GM18861 (cell line): Measurements from ENCODE around the gene RPL15.
"Not testable (repeated sequence)": the region's sequence is repeated elsewhere in the genome, so short reads cannot be mapped to it uniquely, and the experiment has no call there.

Experiments used
- ATAC-seq: cut with Tn5 transposase; IDR thresholded peaks from one replicate; pipeline ENCODE4 v1.9.1; 2021; ENCODE audit not compliant: unreplicated experiment

The RPL15 gene

GRCh38 chr3:23889386-23889785, 27.5 kb upstream of the RPL15 start:
- no peak for ATAC-seq

DNA sequence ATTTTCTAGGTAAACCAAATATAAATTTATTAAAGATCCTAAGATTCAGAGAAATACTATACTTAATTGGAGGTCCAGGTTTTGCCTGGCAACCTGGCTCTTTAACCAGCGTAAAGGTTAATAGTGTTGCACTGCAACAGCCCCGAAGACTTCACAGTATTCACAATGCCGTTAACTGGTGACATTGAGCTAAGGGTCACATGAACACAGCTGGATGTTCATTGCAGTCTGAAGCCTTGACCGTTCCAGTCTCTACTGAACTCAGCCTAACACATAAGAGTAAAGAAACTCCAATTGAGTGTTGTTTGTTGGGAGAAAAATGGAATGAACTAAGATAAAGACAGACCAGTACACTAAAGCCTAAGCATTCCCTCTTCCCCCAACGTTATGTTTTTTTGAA, 27.0 kb upstream of the RPL15 start:
- ATAC-seq: no peak

DNA sequence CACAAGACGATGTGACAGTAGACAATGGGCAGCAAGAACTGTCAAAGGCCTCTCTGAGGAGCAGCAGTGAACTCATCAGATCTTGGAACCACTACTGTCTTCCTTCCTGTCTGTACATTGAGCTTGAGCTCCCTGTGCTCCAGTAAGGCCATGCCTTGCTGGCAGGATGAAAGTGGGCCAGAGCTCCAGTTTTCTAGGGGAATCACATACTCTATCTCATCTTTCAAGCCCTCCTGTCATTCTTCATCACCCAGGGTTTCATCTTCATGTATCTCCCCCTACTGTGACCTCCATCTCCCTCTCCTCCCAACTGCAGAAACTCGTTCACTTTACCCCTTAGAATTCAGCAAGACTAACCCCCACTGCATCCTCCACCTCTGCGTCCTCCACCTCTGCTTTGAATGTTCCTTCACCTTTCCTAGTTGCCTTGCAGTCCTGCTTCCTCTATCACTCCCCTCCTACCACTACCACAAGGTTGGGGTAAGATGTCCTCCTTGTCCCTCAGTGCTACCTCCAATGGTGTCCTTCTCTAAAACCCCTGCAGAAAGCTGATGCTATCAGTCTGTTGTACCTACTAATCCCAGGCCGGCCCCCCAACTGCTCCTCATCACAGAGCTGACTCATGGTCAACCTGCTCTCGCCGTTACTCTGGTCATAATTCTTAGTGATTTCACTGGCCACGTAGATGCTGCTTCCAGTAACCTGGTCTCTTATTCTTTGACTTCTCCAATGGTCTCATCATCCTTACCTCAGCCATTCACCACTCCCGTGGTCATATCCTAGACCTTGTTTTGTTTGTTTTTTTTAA, 22.5 kb upstream of the RPL15 start:
- ATAC-seq: no peak

GRCh38 chr3:23895181-23895580, 21.8 kb upstream of the RPL15 start:
- ATAC-seq: no peak

DNA sequence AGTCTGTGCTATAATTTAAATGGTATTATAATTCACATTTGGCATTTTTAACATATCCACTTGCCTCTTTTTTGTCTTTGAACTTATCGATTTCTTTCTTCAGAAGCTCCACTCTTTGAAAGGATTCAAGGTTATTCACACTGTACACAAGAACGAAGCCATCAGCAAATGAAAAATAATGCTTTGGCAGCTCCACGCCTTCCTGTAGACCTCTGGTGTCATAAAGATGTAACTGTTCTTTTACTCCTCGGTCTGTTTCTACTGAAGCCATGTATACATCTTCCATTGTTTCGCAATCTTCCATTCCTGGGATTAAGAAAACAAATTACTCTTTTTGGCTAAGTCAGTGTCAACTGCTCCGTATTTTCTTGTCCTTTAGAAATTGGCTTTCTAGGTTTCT, 16.2 kb upstream of the RPL15 start:
- no peak for ATAC-seq

GRCh38 chr3:23904545-23904944, 12.4 kb upstream of the RPL15 start:
- ATAC-seq: no peak

GRCh38 chr3:23909341-23909740, 7.6 kb upstream of the RPL15 start:
- ATAC-seq: no peak

GRCh38 chr3:23911397-23911796, 5.5 kb upstream of the RPL15 start:
- no peak for ATAC-seq

DNA sequence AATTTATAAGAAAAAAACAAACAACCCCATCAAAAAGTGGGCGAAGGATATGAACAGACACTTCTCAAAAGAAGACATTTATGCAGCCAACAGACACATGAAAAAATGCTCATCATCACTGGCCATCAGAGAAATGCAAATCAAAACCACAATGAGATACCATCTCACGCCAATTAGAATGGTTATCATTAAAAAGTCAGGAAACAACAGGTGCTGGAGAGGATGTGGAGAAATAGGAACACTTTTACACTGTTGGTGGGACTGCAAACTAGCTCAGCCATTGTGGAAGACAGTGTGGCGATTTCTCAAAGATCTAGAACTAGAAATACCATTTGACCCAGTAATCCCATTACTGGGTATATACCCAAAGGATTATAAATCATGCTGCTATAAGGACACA, 4.6 kb upstream of the RPL15 start:
- not testable (repeated sequence) for ATAC-seq

DNA sequence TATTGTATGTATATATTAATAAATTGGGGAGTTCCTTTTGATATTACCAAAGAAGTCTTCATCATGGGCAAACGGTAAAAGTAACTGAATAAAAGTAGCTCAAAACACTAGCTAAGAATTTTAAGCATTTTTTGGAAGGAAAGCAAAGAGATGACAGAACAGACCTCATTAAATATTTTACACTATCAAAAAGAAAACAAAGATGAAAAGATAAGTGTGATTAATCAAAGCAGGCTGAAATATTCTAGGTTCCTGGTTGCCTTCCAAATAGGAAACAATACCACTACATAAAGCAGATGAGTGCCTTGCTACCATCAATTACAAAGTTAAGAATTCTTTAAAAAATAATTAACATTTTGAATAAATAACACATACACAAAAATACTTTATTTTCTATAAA, 3.8 kb upstream of the RPL15 start:
- ATAC-seq: no peak

DNA sequence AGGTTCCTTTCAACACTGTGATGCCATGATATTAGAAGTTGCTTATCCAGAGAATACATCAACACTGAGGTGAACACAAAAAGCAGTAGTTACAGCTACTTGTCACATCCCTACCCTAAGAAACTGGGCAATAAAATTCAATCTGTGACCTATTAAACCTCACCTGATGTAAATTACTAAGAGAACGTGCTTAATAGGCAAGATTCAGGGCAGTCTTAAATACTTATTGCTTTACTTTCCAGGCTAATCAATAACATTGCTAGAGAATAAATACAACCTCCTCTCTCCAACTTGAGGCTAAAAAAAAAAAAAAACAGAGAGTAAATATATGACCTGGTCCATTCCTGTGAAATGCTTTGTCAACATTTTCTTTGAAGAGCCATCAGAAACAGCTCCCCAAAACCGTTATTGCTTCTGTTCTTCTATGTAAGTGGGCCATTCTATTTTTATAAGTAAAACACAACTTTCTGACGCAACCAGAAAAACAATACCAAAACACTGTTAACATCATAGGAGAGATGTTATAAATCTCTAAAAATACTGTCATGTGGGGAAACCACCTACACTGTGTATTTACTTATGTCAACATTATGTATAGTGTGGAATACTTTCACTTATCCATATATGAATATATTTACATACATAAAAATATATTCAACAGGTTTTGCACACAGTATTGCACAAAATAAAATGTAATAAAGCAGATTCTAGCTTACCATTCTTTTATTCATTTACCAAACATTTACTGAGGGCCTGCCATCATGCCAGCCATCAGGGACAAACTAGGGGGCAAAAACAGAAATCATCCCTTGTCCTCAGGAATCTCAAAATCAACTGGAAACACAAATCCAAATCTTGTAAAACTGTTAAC, 2.8 kb upstream of the RPL15 start:
- no peak for ATAC-seq

DNA sequence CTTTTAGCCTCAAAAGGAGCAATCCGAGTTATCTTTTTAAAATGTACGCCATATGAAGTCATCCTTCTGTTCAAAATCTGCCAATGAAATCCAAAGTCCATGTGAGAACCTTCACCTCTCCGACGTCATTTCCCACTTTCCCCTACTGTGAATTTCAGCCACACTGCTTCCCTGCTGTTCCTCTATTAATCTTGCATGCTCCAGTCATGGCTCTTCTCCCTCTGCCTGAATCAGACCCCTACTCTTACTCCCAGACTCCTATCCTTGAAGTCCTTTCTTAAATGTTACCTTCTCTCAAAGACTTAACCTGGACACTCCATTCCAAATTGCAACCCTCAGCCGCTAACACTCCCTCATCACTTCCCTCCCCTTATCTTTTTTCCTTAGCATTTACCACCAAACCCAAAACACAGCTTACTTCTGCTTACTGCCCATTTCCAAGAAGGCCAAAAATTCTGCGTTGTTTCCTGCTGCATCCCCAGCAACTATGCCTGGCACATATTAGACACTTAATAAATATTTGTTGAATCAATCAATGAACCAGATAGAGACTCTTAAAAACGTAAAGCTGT, 1.3 kb upstream of the RPL15 start:
- no peak for ATAC-seq

- ATAC-seq: peak; percentile 38
Observed at GRCh38 chr3:23916152-23916885, 613 bp upstream of the RPL15 start.

DNA sequence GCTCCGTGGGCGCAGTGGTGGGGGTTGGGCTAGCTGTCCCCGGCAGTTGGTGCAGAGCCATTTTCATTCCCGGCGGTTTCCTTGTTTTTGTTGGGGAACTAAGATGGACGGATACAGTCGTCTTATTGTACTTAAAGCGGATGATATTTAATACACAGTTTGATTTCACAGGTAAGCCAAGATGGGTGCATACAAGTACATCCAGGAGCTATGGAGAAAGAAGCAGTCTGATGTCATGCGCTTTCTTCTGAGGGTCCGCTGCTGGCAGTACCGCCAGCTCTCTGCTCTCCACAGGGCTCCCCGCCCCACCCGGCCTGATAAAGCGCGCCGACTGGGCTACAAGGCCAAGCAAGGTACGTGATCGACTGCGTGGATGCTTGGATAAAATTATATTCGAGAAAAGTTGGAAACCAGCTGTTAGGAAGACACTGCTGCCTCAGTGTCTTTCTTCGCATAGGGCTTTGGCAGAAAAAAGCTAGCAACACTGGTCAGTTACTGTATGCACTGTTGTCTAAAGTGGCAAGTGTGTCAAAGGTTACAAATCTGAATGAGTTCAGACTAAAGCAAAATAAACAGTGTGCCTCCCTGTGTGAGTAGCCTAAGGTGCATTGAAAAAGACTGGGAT, 859 bp downstream of the RPL15 start:
- ATAC-seq: not testable (repeated sequence)

- not testable (repeated sequence) for ATAC-seq
Observed at GRCh38 chr3:23918331-23918730, 1.4 kb downstream of the RPL15 start.

- no peak for ATAC-seq
Observed at GRCh38 chr3:23919628-23920027, 2.7 kb downstream of the RPL15 start.

- ATAC-seq: no peak
Observed at GRCh38 chr3:23920151-23920655, 3.3 kb downstream of the RPL15 start.

DNA sequence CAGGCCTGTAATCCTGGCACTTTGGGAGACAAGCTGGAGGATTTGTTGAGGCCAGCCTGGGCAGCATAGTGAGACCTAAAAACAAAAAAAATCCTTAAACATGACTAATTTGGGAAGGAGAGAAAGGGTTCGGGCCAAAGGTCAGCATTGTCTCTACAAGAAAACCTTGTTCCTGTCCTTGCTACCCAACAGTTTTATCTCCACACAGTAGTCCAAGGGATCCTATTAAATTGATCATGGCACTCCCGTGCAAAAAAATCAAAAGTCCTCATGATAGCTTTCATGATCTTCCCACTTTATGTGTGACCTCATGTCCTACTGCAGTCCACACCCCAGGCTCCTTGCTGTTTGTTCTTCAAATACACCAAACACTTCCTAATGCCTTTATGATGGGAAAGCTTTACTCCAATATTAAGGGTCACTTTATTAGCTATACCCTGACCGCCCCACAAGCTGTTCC, 4.2 kb downstream of the RPL15 start:
- ATAC-seq: no peak

- no peak for ATAC-seq
Observed at GRCh38 chr3:23923786-23924185, 6.9 kb downstream of the RPL15 start.

DNA sequence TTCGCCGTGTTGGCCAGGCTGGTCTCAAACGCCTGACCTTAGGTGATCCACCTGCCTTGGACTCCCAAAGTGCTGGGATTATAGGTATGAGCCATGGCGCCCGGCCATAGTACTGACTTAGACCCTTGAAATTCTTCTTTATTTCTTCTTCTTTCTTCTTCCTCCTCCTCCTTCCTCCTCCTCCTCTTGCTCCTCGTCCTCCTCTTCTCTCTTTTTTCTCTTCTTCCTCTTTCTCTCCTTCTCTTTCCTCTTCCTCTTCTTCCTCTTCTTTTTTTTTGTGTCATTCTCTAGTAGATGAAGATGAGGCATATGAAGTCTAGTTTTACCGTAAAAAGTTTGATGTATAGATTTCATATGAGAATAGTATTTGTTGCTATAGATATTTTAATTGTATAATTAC, 9.3 kb downstream of the RPL15 start:
- no peak for ATAC-seq
